Dermis blood vessel endothelial cell (primary cell): ENCODE data around the gene DYSF. TPM values are rescaled to one million over a fixed set of nuclear protein-coding genes. Genes with fewer than 3 reads are reported as not detected.

Source experiments
- DNase-seq: peaks from one replicate; pipeline ENCODE4 v3.0.0; 2010
- total RNA-seq: library from RNA; depleted of rRNA; stranded (reverse); fragments of >200 nt; gene quantifications from 2 replicates; pipeline ENCODE4 v1.2.3, GENCODE V29; 2014

Gene DYSF
- total RNA-seq, 1 donor from 2014 or later: 145 TPM

GRCh38 chr2:71662665-71663394 is 209.5 kb downstream of the DYSF start:
- DNase-seq: no peak

- no peak for DNase-seq
These were observed 210.8 kb downstream of the DYSF start for GRCh38 chr2:71664161-71664560.

- no peak for DNase-seq
These were observed 212.1 kb downstream of the DYSF start for GRCh38 chr2:71665168-71666093.

- DNase-seq: no peak
These were observed 212.7 kb downstream of the DYSF start for GRCh38 chr2:71666094-71666474.

GRCh38 chr2:71667256-71668182 is 214.2 kb downstream of the DYSF start:
- no peak for DNase-seq

- no peak for DNase-seq
These were observed 215.1 kb downstream of the DYSF start for GRCh38 chr2:71668326-71669057.

GRCh38 chr2:71669058-71669456 is 215.7 kb downstream of the DYSF start:
- no peak for DNase-seq

- no peak for DNase-seq
These were observed 216.5 kb downstream of the DYSF start for GRCh38 chr2:71669628-71670429.

- DNase-seq: no peak
These were observed 217.1 kb downstream of the DYSF start for GRCh38 chr2:71670430-71670795.

- DNase-seq: no peak
These were observed 218.0 kb downstream of the DYSF start for GRCh38 chr2:71671203-71671854.

GRCh38 chr2:71671895-71672825 is 218.8 kb downstream of the DYSF start:
- no peak for DNase-seq

- no peak for DNase-seq
These were observed 219.8 kb downstream of the DYSF start for GRCh38 chr2:71672826-71673795.

- DNase-seq: no peak
These were observed 220.9 kb downstream of the DYSF start for GRCh38 chr2:71674158-71674851.

- no peak for DNase-seq
These were observed 221.9 kb downstream of the DYSF start for GRCh38 chr2:71675296-71675695.

- no peak for DNase-seq
These were observed 225.5 kb downstream of the DYSF start for GRCh38 chr2:71678874-71679273.

GRCh38 chr2:71679491-71679890 is 226.1 kb downstream of the DYSF start:
- no peak for DNase-seq

GRCh38 chr2:71680925-71681324 is 227.6 kb downstream of the DYSF start:
- DNase-seq: no peak

- no peak for DNase-seq
These were observed 228.3 kb downstream of the DYSF start for GRCh38 chr2:71681626-71682025.
